Measurements from ENCODE around the gene CMC4. TPM values are rescaled to one million over a fixed set of nuclear protein-coding genes. Genes with fewer than 3 reads are reported as not detected.

The CMC4 gene
- total RNA-seq, 1 experiment from 2014 or later = 13.0 TPM

GRCh38 chrX:155031657-155032056 lies 39.3 kb downstream of the CMC4 start:
- H3K27me3 ChIP-seq (ENCODE audit: control insufficient read depth, insufficient read depth, low read length) = no peaks in the 10 kb centered on the region
- intact Hi-C loops (cut with micrococcal nuclease; ENCODE audit: unreplicated experiment) (no loop called here), in situ Hi-C loops (cut with HindIII; ENCODE audit: low pct_unique_long_range_greater_than_20kb, low sequenced_read_pairs) (no loop called here)
- peaks cover 3% of the 10 kb centered on the region; the same call in 1 of the 2 replicates for H3K9me3 ChIP-seq (ENCODE audit: control insufficient read depth, insufficient read depth, low read depth, low read length)
- CTCF ChIA-PET = no interaction called here
- no peak overlapping the region for H3K4me3 ChIP-seq (ENCODE audit: low read depth in 2 of 2, low read length in 2 of 2)
- no peak for ATAC-seq
- POLR2A ChIA-PET = no interaction called here
- DNase-seq (ENCODE audit: low read depth, low spot score) = no peak
- H3K4me1 ChIP-seq (ENCODE audit: control insufficient read depth, insufficient read depth, low read length) = peaks cover 13% of the 10 kb centered on the region
- no peak overlapping the region; the same call in 1 of the 2 replicates for H3K27ac ChIP-seq (ENCODE audit: low read length)
- H3K36me3 ChIP-seq (ENCODE audit: control insufficient read depth, insufficient read depth, low read length) = no peaks in the 10 kb centered on the region
- BruUV-seq (replicated peaks) = no TSS peak
- no peak for TF ChIP-seq POLR2AphosphoS5 (IDR thresholded peaks at IDR 0.05; ENCODE audit: low read depth, low read length)
- TF ChIP-seq CTCF (IDR thresholded peaks at IDR 0.05) = no peak
- TF ChIP-seq SIN3A (IDR thresholded peaks at IDR 0.05; ENCODE audit: borderline replicate concordance, insufficient read depth, low read depth, low read length) = no peak
- TF ChIP-seq TCF7L2 (IDR thresholded peaks at IDR 0.05; ENCODE audit: low read depth, low read length) = no peak
- TF ChIP-seq, protein P1, sequence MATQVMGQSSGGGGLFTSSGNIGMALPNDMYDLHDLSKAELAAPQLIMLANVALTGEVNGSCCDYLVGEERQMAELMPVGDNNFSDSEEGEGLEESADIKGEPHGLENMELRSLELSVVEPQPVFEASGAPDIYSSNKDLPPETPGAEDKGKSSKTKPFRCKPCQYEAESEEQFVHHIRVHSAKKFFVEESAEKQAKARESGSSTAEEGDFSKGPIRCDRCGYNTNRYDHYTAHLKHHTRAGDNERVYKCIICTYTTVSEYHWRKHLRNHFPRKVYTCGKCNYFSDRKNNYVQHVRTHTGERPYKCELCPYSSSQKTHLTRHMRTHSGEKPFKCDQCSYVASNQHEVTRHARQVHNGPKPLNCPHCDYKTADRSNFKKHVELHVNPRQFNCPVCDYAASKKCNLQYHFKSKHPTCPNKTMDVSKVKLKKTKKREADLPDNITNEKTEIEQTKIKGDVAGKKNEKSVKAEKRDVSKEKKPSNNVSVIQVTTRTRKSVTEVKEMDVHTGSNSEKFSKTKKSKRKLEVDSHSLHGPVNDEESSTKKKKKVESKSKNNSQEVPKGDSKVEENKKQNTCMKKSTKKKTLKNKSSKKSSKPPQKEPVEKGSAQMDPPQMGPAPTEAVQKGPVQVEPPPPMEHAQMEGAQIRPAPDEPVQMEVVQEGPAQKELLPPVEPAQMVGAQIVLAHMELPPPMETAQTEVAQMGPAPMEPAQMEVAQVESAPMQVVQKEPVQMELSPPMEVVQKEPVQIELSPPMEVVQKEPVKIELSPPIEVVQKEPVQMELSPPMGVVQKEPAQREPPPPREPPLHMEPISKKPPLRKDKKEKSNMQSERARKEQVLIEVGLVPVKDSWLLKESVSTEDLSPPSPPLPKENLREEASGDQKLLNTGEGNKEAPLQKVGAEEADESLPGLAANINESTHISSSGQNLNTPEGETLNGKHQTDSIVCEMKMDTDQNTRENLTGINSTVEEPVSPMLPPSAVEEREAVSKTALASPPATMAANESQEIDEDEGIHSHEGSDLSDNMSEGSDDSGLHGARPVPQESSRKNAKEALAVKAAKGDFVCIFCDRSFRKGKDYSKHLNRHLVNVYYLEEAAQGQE (IDR thresholded peaks at IDR 0.05; ENCODE audit: insufficient read depth in 1 of 2, low read depth in 2 of 2, low read length in 1 of 2) = no peak

DNA sequence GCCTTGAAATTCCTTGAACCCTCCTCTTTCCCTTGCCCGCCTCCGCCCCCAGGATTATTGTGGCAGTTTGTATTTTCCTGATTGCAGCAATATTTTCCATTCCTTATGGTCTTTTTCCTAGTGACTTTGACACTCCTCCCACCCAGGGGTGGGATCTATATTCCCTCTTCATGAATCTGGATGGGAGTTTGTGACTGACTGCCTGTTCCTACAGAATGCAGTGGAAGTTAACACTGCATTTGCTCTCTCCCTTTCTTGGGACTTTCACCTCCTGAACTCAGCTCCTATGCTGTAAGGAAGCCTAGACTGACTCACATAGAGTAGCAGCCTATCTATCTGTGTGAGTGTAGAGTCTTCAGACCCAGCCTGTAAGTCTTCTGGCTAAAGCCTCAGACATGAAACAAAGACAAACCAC lies 42.1 kb downstream of the CMC4 start:
- TF ChIP-seq SIN3A (IDR thresholded peaks at IDR 0.05; ENCODE audit: borderline replicate concordance, insufficient read depth, low read depth, low read length) (no peak), CTCF (IDR thresholded peaks at IDR 0.05) (no peak), POLR2AphosphoS5 (IDR thresholded peaks at IDR 0.05; ENCODE audit: low read depth, low read length) (no peak), TCF7L2 (IDR thresholded peaks at IDR 0.05; ENCODE audit: low read depth, low read length) (no peak)
- TF ChIP-seq, protein P1 (IDR thresholded peaks at IDR 0.05; ENCODE audit: insufficient read depth in 1 of 2, low read depth in 2 of 2, low read length in 1 of 2) = no peak
- Histone ChIP-seq H3K27ac (ENCODE audit: low read length) (peak overlapping the region; percentile 100), H3K9me3 (ENCODE audit: control insufficient read depth, insufficient read depth, low read depth, low read length) (no peaks in the 10 kb centered on the region), H3K4me1 (ENCODE audit: control insufficient read depth, insufficient read depth, low read length) (peaks cover 17% of the 10 kb centered on the region), H3K4me3 (ENCODE audit: low read depth in 2 of 2, low read length in 2 of 2) (peak overlapping the region in 1 of 2 experiments; percentile 7; a peak in 1 of 4 replicates), H3K36me3 (ENCODE audit: control insufficient read depth, insufficient read depth, low read length) (no peaks in the 10 kb centered on the region), H3K27me3 (ENCODE audit: control insufficient read depth, insufficient read depth, low read length) (no peaks in the 10 kb centered on the region)
- CTCF ChIA-PET = no interaction called here
- DNase-seq (ENCODE audit: low read depth, low spot score) (no peak), ATAC-seq (no peak)
- BruUV-seq (replicated peaks) = no TSS peak
- in situ Hi-C loops (cut with HindIII; ENCODE audit: low pct_unique_long_range_greater_than_20kb, low sequenced_read_pairs) = no loop called here
- POLR2A ChIA-PET = no interaction called here
- intact Hi-C loops (cut with micrococcal nuclease; ENCODE audit: unreplicated experiment) = no loop called here

Measured in Panc1 (cell line).